ENCODE measurements around the gene CCDC187.

DNA sequence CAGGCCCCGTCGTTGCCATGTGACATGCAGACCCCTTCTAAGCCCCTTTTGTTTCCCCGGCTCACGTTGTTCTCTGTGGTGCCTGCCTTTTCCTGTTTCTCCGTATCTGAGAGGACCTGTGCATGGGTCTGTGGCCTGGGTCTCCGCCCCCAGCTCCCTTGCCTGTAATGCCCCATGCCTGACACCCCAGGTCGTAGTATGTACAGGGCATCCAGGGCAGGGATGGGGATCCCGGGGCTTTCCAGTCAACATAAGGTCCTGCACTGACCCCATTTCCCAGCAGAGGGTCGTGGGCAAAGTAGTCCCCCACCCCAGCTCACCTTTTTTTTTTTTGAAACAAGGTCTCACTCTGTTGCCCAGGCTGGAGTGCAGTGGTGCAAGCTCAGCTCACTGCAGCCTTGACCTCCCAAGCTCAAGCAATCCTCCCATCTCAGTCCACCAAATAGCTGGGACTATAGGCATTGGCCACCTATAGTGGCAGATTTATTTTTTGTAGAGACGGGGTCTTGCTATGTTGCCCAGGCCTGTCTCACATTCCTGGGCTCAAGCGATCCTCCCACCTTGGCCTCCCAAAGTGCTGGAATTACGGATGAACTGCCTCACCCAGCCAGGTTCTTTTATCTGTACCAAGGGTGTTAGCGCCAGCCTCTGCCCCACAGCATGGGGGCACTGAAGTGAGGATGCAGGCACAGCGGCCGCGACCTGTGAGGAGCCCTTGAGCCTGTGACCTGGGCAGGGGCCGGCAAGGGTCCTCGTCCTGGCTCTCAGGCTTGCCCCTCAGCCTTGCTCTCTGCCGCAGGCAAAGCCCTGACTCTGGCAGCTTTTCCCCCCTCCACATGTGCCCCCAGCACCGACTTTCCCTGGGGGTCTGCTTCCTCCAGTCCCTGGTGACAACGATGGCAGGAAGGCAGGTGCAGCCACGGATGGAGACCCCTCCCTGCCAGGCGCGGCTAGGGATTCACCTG is 39.2 kb downstream of the CCDC187 start:
- TF ChIP-seq, protein P1, sequence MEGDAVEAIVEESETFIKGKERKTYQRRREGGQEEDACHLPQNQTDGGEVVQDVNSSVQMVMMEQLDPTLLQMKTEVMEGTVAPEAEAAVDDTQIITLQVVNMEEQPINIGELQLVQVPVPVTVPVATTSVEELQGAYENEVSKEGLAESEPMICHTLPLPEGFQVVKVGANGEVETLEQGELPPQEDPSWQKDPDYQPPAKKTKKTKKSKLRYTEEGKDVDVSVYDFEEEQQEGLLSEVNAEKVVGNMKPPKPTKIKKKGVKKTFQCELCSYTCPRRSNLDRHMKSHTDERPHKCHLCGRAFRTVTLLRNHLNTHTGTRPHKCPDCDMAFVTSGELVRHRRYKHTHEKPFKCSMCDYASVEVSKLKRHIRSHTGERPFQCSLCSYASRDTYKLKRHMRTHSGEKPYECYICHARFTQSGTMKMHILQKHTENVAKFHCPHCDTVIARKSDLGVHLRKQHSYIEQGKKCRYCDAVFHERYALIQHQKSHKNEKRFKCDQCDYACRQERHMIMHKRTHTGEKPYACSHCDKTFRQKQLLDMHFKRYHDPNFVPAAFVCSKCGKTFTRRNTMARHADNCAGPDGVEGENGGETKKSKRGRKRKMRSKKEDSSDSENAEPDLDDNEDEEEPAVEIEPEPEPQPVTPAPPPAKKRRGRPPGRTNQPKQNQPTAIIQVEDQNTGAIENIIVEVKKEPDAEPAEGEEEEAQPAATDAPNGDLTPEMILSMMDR (IDR thresholded peaks at IDR 0.05) = no peak
- TF ChIP-seq EZH2phosphoT487 (IDR thresholded peaks at IDR 0.05) (no peak), EZH2 (IDR thresholded peaks at IDR 0.05) (no peak)
